NCI-H82 treated with DMSO at 0.1 percent for 48 hours (cell line): ENCODE data around the gene UMOD.
"Not testable (repeated sequence)": the region's sequence is repeated elsewhere in the genome, so short reads cannot be mapped to it uniquely, and the experiment has no call there.

ENCODE experiments used
- DNase-seq: peaks from one replicate; lab custom pipeline; 2025; ENCODE audit not compliant: unreplicated experiment; lab: John Stamatoyannopoulos, UW

The UMOD gene

DNA sequence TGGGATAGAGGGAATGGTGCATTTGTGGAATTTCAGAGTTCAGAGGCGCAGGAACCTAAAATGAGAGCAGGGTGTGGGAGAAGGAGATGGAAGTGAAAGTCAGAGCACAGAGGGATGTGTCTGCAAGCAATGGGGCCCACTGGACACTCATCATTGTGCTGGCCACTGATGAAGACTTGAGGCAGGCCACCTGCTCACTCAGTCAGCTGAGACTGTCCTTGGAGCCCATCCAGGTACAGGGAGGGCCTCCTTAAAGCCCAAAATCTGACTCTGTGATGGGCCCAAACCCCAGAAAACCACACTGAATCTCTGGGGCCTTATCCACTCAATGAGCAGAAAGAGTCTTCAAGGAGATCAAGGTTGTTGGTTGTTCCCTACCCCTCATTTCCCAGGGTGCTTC, 30.8 kb downstream of the UMOD start:
- DNase-seq: no peak

DNA sequence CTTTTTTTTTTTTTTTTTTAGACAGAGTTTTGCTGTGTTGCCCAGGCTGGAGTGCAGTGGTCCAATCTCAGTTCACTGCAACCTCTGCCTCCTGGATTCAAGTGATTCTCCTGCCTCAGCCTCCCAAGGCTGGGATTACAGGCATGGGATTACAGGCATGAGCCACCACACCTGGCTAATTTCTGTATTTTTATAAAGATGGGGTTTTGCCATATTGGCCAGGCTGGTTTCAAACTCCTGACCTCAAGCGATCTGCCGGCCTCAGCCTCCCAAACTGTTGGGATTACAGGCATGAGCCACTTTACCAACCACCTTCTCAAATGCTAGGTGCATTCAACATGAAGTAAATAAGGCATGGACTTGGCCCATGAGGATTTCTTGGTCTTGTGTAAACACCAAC, 31.5 kb downstream of the UMOD start:
- not testable (repeated sequence) for DNase-seq

DNA sequence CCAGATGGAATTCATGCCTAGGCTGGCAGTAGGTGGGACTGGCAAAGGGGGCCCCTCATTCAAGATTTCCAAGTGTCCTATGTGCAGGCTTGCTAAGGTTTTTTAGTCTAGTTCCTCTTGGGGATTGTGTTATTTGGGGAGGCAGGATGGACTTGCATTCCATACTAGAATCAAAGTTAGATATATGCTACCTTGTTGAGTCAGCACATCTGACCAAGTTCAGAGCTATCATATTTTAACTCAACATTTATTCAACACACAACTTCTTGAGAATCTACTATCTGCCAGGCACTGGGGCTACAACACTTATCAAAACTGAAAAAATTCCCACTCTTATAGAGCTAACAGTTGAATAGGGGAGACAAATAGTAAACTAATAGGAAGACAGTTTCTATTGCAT, 31.9 kb downstream of the UMOD start:
- no peak for DNase-seq

DNA sequence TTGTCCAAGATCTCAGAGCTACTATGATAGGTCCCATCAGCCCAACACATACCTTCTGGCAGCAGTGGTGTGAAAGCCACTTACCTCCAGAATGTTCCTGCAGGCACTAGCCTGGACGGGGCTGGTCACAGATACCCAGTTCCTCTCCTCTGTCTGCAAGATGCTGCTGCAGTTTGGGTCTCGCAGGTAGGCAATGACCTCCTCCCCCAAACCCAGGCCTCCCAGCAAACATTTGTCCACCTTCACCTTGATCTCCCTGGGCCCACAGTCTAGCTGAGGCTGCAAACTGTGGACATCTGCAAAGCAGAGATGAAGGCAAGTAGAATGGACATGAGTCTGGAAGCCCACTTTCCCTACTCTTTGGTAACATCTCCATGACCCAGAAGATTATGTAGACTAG, 32.3 kb downstream of the UMOD start:
- no peak for DNase-seq

DNA sequence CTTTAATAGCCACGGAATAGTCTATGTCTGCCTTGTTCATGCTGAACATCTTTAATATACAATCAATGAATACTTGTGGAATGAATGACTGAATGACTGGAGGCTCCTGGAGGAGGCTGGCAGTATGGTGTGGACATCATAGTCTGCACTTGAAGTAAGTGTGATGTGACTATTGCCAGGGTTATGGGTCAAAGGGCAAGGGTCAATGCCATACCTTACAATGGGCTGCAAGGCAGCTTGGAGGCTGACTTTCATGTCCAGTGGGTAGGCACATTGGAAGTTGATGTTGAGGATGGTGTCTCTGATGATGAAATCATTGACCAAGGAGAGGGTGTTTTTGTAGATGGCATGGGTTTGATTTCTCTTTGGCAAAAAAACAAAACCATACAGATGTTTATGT, 33.1 kb downstream of the UMOD start:
- DNase-seq: no peak

DNA sequence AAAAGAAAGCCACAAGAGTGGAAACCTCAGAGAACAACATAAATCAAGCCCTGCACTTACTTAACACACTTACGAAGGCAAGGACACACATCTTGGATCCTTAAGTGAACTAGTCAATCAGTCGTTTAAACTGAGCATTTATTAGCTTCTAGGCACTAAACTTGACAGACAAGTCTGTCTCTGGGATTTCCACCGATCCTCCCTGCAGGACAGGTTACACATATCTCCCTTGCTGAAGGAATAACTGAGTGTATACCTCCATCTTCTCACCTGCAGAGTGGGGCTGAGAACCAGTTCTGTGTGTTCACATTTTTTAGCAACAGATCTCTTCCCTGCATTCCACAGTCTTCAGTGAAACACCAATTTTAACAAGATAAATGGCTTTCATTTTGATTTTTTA, 34.1 kb downstream of the UMOD start:
- DNase-seq: no peak

DNA sequence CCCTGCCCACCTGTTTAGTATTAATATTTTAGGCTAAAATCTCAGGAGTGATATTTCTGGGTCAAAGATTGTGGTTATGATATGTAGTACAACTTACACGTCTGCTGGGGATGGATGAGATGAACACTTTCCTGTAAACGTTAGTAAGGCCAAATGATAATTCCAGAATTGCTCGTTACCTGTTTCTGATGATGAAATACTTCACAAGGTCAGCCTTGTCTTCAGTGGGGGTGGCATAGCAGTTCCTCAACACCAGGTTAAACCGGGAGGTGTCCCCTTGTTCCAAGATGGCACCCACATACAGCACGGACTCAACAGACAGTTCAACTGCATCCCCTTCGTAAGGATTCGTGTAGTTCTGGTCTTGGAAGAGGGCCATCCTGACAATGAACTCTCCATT, 34.5 kb downstream of the UMOD start:
- DNase-seq: no peak

DNA sequence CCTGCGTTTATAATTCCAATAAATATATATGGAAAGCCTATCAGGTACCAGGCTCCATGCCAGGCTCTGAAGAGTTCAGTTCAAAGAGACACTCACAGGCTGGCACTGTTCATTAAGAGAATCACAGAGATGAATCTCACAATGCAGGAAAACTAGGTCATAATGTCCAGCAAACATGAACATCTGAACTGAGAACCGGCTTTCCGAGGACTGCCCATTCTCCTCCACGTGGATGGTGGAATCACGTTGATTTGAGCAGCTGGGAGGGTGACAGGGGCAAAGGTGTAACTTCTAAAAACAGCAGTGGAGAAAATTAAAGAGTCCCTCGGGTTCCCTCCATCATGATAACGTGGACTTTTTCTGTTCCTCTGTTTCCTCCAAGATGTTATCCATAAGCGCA, 35.4 kb downstream of the UMOD start:
- no peak for DNase-seq

DNA sequence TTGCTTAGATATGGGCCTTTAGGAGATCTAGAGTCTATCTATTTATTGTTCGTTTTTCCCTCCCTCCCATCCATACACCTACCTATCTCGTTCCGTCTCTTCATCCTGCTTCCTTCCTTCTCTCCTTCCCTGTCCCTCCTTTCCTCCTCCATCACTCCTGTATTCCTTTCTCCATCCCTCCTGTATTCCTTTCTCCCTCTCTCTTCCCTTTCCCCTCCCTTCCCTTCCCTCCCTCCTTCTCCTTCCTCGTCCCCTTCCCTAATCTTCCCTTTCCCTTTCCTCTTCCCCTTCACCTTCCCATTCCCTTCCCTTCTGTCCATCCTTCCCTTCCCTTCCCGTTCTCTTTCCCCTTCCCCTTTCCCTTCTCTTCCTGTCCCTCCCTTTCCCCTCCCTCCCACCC, 35.8 kb downstream of the UMOD start:
- DNase-seq: no peak

DNA sequence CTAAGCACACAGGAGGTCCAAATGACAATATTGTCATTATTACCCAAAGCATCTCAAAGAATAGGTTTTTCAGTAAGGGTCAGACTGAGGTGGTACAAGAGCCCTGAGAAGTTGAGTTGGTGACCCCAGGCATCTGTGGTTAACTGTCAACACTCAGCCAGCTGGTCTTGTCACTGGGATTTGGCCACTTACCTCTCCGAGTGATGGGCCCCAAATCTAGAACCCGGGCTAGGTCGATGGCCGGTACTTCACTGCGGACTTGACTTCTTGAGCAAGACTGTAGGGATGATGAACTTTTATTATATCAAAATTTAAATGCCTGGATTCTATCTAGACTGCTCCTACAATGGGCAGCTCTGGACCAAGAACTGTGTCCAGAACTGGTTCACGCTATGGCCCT, 36.8 kb downstream of the UMOD start:
- no peak for DNase-seq

DNA sequence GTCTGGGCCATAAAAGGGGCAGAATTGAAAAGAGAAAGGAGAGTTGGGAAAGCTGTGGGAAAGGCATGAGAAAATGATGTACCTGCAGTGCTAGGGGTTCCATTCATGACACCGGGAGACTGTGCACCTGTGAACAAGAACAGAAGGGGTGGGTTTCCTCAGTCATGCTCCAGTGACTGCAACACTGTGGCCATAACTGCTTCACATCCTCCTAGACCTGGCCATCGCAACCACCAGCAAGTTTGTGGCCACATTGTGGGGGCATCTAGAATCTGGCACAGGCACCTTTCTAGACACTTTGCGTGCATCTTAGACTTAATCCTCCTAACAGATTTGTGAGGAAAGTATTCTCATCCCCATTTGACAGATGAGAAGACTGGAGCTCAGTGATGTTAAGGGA, 37.9 kb downstream of the UMOD start:
- DNase-seq: no peak

DNA sequence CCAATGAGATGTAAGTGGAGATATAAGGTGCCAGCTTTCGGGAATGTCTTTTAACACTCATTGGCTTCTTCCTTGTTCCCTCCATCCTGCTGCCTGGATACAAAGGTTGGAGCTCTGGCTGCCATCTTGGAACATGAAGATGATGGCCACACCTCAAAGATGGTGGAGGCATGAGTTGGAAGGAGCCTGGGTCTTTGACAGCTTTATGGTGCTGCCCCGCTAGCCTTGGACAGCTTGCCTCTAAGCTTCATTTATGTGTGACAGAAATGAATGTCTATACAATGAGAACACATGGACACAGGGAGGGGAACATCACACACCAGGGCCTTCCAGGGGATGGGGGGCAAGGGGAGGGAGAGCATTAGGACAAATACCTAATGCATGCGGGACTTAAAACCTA, 38.8 kb downstream of the UMOD start:
- DNase-seq: no peak

DNA sequence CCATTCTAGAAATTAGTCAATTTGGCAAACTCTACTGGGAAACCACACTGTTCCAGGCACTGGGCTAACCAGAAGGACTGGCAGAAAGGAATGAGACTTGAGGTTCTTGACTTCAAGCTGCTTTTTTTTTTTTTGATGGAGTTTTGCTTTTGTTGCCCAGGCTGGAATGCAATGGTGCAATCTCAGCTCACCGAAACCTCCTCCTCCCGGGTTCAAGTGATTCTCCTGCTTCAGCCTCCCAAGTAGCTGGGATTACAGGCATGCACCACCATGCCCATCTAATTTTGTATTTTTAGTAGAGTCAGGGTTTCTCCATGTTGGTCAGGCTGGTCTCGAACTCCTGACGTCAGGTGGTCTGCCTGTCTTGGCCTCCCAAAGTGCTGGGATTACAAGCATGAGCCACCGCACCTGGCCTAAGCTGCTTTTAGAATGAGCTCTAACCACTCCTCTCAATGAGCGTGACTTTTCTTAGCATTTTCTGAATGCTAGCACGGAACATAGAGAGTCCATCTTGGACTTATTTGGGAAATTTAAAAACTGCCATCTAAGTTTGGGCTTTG, 39.9 kb downstream of the UMOD start:
- DNase-seq: not testable (repeated sequence)

DNA sequence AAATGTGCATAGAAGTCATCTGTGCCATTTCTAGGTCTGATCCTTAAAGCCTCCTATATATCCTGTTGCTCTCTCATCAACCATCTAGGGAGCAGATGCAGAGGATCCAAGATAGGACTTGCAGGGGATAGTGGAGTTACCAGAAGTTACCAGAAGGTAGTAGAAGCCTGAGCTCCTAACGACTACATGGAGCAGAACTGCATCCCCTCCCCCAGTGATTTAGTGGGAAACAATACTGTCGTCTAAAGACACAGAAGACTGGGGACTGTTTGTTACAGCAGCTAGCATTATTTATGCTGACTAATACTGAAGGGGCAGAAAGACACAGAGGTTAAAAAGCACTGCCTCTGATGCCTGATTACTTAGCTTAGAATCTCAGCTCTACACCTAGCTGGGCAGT, 41.0 kb downstream of the UMOD start:
- no peak for DNase-seq

DNA sequence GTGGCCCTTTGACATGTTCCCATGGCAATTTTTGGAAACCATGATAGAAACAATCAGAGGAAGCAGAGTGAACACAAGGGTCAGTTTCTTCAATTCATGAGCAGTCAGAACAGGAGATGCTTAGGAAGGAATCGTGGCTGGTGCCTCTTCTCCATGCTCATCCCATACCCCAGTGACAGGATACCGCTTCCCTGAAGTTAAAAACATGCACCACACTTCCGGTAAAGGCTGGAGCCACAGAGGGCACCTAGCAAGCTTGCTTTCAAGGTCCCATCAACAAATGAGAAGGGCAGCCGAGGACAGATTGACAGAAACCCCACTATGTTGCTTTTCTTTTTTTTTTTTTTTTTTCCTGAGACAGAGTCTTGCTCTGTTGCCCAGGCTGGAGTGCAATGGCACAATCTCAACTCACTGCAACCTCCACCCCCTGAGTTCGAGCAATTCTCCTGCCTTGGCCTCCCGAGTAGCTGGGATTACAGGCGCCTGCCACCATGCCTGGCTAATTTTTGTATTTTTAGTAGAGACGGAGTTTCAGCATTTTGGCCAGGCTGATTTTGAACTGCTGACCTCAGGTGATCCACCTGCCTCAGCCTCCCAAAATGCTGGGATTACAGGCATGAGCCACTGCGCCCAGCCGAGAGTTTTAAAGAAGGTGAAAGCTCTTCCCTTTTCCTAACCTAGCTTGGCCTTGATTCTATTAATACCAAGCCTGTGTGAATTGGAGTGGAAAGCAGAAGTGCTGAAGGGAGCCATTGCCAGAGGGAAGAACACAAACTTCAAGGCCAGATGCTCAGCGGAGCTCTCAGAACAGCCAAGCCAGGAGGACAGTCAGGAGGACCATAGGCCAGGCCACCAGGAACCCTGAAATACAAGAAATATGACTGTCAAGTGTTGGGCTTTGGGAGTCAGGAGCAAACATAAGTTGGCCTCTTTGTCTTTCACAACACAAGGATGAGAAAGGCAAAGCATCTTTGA, 41.8 kb downstream of the UMOD start:
- no peak for DNase-seq

DNA sequence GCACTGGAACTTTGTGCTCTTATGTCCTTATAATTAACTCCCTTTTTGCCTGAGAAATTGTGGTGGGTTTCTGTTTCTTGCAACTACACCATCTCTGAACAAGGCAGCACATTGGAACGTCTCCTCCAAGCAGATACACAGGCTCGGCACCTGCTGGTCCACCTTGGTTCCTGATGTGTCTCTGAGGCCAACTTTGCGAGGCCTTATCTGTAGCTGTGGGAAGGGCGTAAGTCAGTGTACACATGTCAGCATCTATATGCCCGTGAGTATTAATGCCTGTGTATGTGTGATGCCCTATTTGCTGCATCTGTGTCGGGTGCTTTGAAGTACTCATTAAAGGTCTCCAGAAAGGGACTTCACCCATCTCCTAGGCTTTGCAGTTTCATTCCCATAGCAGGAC, 42.7 kb downstream of the UMOD start:
- DNase-seq: no peak

DNA sequence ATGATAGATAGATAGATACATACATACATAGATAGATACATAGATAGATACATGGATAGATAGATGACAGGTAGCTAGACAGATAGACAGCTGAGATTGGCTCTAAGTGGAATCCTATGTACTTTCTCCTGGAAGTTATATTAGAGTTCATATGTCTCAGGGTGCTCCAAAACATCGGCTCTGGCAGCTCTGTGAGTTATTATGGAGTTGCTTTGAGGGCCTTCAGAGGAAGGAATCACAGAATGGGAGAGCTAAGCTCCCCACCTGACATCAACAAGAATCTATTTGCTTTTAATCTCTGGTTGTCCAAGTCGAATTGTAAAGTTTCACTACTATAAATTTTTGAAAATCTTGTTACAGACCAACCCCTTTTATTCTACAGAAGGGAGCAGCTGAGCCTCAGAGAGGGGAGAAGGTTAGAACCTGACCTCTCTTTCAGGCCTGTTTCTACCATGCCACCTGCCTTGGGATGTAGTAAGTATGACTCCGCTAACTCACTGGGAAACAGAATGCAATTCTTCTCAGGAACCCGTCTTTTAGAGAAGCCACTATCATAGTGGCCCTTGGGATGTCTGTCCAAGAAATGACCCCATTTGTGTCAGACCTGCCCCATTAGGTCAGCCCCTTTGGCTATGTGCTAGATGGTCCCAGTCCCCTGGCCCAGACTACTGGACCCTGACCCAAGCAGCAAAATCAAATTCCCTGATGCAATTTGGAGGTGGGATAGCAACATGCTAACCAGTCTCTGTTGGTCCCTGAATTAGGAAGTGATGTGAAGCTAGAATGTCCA, 43.5 kb downstream of the UMOD start:
- DNase-seq: no peak

DNA sequence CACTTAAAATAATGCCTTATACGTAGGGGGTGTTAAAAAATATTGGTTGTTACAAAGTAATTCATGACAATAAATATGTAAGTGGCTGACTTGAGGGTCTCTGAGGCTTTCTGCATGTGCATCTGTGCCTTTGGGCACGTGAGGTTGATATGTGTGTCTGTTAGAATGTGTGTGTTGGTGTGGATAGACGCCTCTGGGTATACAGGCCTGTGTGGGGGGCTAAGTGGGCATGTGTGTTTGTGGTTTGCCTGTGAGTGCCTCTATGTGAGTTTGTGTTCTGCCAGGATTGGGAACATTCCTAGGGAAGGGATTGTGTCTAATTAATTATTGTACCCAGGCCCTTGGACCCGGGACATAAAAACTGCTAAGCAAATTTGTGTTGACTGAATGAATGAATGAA, 44.2 kb downstream of the UMOD start:
- no peak for DNase-seq

DNA sequence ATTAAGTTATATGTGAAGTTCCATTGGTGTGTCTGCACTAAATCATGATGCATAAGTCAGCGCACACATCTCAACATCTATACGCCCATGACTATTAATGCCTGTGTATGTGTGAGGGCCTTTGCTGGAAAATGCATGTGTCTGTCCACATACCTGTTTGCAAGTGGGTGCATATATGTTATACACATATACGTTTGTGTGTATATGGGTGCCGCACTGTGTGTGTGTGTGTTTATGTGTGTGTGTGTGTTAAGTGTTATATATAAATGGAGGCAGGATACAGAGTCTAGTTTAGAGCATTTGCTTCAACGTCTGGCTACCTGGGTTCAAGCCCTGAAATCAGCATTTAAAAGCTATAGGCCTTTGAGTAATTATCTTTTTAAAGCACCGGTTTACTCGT, 44.7 kb downstream of the UMOD start:
- DNase-seq: no peak

DNA sequence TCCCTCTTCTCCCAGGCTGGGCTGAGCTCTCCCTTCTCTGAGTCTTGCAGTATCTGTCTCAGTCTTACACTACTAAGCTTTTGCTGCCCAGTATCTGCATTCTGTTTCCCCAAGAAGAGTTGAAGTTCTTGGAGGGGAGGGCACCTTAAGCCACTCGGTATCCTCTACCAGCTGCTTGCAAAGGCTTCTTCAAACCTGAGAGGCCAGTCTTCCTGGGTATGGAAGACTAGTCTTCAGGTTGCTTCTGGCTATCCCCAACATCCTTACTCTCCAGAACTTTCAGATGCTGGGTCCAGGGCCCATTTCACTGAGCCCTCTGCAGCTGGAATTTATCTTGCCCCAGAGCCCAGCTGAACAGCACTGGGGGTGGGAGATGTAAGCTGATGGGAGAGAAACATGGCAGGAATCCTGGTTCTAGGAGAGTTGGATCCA, 45.3 kb downstream of the UMOD start:
- no peak for DNase-seq

DNA sequence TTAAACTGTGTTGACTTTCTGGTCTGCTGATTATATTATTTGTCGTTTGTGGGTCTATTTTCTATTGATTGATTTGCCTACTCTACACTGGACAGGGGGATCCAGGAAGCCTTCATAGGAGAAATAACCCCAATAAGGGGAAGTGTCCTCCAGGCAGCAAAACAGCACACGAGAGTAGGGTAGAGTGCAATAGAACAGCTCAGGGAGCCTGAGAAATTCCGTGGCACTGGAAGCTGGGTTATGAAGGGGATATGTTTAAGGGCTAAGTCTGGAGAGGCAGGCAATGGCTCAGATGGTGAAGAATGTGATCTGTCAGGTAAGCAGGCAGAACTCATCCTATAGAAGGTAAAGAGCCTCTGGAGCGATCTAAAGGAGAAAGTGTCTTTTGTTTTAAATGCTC, 46.1 kb downstream of the UMOD start:
- no peak for DNase-seq

DNA sequence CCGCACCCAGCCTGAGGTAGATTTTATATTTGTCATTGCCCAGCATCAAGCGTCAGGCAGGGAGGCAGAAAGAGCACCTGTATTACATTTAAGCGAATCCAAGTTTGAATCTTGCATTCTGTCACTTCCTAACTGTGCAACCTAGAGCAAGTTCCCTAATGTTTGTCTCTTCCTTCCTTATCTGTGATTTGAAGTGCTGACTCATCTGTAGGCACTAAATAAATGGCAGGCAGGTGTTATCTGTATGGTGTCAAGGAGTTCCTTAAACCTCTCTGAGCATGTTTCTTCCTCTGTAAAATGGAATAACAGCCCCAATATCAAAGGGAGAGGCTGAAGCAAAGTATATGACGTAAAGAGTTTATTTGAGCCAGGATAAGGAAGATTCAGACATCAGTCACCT, 49.5 kb downstream of the UMOD start:
- no peak for DNase-seq
